Measurements from ENCODE around the gene ERVV-1.
"Not testable (repeated sequence)": the region's sequence is repeated elsewhere in the genome, so short reads cannot be mapped to it uniquely, and the experiment has no call there.

The ERVV-1 gene

DNA sequence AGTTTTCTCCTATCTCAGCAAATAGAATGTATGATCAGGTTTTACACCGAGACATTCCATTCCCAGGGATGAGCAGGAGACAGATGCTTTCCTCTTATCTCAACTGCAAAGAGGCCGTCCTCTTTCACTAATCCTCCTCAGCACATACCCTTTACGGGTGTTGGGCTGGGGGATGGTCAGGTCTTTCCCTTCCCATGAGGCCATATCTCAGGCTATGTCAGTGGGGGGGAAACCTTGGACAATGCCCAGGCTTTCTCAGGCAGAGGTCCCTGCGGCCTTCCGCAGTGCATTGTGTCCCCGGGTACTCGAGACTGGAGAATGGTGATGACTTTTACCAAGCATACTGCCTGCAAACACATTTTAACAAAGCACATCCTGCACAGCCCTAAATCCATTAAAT, 14.6 kb downstream of the ERVV-1 start:
- DNase-seq, result not testable (repeated sequence)

- no peak for DNase-seq
These were observed 20.3 kb downstream of the ERVV-1 start for GRCh38 chr19:53034054-53034453.

DNA sequence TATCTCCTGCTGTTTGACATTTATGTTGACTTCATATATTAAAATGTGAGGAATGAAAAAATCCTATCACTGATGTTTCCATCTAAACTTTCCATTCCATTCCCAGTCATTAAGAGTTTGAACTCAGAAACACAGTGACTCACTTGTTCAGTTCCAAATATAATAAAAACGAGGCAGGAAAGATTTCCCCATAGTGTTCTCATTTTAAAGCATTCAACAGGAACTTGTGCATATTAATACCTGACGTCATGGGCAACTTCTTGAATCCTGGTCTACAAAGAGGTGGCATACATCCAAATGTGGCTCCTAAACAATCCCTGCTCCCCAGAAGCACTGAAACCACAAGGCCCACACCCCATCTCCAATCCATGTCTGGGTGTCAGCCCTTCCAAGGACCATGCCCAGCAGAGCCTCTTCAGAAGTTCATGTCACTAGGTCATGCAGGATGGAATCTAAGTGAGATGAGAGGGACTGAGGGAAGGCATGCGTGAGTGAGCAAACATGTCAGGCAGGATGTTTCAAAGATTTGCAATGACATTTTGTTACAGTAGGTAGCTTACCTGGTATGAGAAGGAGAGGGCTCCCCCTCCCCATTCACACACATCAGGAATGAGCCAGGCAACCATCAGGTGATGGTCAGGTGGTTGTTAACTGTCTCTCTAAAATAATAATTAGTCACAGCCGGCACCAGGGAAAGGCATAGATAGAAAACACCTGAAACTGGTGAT, 21.4 kb downstream of the ERVV-1 start:
- DNase-seq, result no peak

GRCh38 chr19:53037101-53038097, 23.7 kb downstream of the ERVV-1 start:
- no peak for DNase-seq

- no peak for DNase-seq
These were observed 27.6 kb downstream of the ERVV-1 start for GRCh38 chr19:53041366-53041765.

DNA sequence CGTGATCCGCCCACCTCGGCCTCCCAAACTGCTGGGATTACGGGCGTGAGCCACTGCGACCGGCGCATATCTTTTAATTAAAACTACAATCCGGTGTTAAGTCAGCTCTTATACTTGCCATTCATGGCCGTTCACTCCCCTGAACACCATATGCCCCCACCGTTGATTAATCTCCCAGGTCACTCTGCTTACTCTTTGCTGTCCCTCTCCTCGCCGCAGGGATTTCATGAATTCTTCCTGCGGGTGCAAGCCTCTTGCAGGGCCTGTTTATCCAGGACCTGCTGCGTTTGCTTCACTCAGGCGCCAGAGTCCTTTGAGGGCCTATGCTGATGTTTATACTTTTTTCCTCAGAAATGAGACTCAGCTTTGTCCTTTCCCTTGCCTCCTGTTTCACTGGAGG, 31.8 kb downstream of the ERVV-1 start:
- DNase-seq, result no peak

GRCh38 chr19:53047379-53047778, 33.7 kb downstream of the ERVV-1 start:
- no peak for DNase-seq

DNA sequence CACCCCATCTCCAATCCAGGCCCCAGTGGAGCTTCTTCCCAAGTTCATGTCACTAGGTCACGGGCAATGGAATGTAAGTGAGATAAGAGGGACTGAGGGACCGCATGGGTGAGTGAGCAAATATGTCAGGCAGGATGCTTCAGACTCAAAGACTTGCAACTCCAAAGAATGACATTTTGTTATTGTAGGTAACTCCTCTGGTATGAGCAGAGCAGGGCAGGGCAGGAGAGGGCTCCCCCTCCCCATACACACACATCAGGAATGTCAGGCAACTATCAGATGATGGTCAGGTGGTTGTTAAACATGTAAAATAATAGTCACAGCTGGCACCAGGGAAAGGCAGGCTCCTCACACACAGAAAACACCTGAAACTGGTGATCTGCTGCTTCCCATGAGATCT, 41.4 kb downstream of the ERVV-1 start:
- no peak for DNase-seq

DNA sequence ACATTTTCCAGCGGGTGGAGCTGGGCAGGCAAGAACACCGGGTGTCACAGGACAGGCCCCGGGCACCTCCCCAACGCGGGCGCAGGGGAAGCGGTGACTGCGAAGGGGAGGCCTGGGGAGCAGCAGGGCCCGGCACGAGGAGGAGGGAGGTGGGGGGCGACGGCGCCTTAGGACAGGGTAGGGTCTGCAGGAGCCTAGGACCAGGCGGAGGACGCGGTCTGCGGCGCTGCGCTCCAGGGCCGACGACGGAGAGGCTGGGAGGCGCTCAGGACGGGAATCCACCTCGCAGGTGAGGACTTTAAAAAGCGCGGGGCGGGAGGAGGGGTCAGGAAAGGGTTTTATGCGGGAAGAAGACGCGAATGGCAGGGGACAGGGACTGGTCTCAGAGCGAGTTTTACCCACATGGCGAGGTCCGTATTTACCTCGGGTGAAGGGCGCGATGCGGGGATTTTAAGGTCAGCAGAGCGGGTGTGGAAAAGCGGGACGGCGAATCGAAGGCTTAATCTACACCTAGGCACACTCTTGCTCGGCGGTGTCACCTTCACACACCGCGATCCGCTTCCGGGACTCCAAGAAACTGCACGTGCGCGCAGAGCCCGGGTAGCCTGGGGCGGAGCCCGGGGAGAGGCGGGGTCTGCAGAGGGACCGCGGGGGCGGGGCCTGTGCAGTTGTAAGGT, 44.3 kb downstream of the ERVV-1 start:
- DNase-seq, result no peak

Data from NCI-H187 (cell line).